IPS DF 6.9 (cell line): Measurements from ENCODE around the gene COL4A5.

Experiments used
- DNase-seq: peaks from one replicate; pipeline ENCODE4 v3.0.0-alpha.2; 2013; ENCODE audit warnings: low read depth, low spot score
- H3K27ac ChIP-seq: one replicate; pipeline ENCODE4 v1.5.1; 2013; ENCODE audit warnings: low read length, control low read depth
- H3K27me3 ChIP-seq: 2 replicates; pipeline ENCODE4 v1.6.1; 2013; ENCODE audit warnings: mild to moderate bottlenecking, low read length; ENCODE audit not compliant: control insufficient read depth, insufficient read depth
- H3K36me3 ChIP-seq: 2 replicates; pipeline ENCODE4 v1.6.1; 2013; ENCODE audit warnings: low read length; ENCODE audit not compliant: control insufficient read depth, insufficient read depth
- H3K4me1 ChIP-seq: 2 replicates; pipeline ENCODE4 v1.6.1; 2013; ENCODE audit warnings: low read length; ENCODE audit not compliant: control insufficient read depth, insufficient read depth
- H3K4me3 ChIP-seq: 2 replicates; pipeline ENCODE4 v1.5.1; 2013; ENCODE audit warnings: mild to moderate bottlenecking, low read length
- H3K9me3 ChIP-seq: 2 replicates; pipeline ENCODE4 v1.6.1; 2013; ENCODE audit warnings: low read length, inconsistent platforms; ENCODE audit not compliant: control insufficient read depth, insufficient read depth
- WGBS: extraction: QIAGEN DNeasy Blood & Tissue Kit; methylation state at CpG from one replicate; pipeline ENCODE4 v1.1.7; 2013; ENCODE audit warnings: mixed read lengths, missing lambda C conversion rate; ENCODE audit not compliant: insufficient read length, insufficient coverage; 5-methylcytosine and 5-hydroxymethylcytosine counted together

The COL4A5 gene

GRCh38 chrX:108640817-108641216 is 201.2 kb downstream of the COL4A5 start:
- H3K9me3 ChIP-seq = no peaks in the 10 kb centered on the region
- H3K27ac ChIP-seq = no peak overlapping the region
- no peak for DNase-seq
- H3K36me3 ChIP-seq = no peaks in the 10 kb centered on the region
- no peaks in the 10 kb centered on the region for H3K27me3 ChIP-seq
- H3K4me3 ChIP-seq = no peak overlapping the region
- no peaks in the 10 kb centered on the region for H3K4me1 ChIP-seq

GRCh38 chrX:108641589-108642272 is 202.1 kb downstream of the COL4A5 start:
- Histone ChIP-seq H3K4me1 (no peaks in the 10 kb centered on the region), H3K27me3 (no peaks in the 10 kb centered on the region), H3K4me3 (no peak overlapping the region), H3K27ac (no peak overlapping the region), H3K36me3 (no peaks in the 10 kb centered on the region), H3K9me3 (no peaks in the 10 kb centered on the region)
- no CpG with 5 or more reads among the region's 6 CpGs for WGBS
- no peak for DNase-seq

DNA sequence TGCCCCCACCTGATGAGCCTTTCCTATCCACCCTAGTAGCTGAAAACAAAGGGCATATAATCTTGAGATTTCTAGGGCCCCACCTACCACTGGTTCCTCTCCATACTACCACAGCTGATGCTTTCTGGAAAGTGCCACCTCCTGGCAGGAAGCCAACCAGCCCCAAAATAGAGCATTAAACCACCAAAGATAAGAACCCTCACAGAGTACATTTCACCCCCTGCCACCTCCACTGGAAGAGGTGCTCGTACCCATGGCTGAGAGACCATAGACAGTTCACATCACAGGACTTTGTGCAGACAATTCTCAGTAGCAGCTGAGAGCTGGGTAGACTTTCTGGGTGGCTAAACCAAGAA is 202.6 kb downstream of the COL4A5 start:
- Histone ChIP-seq H3K27ac (no peak overlapping the region), H3K36me3 (no peaks in the 10 kb centered on the region), H3K4me1 (no peaks in the 10 kb centered on the region), H3K27me3 (no peaks in the 10 kb centered on the region), H3K4me3 (no peak overlapping the region), H3K9me3 (no peaks in the 10 kb centered on the region)
- DNase-seq = no peak
- no CpG with 5 or more reads among the region's 1 CpG for WGBS

DNA sequence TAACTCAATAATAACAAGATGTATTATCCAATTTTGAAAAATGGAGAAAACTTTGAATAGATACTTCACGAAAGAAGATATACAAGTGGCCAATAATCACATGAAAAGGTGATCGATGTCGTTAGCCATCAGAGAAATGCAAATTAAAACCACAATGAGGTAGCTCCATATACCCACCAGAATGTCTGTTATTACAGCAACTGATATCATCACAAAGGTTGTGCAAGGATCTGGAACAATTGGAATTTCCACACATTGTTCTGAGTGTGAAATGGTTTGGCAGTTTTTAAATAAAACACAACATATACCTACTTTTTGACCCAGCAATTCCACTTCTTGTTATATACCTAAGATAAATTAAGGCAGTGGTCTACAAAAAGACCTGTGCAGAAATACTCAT is 225.1 kb downstream of the COL4A5 start:
- no peaks in the 10 kb centered on the region for H3K9me3 ChIP-seq
- no CpG with 5 or more reads among the region's 3 CpGs for WGBS
- H3K36me3 ChIP-seq = no peaks in the 10 kb centered on the region
- no peak overlapping the region for H3K27ac ChIP-seq
- no peak overlapping the region for H3K4me3 ChIP-seq
- no peaks in the 10 kb centered on the region for H3K27me3 ChIP-seq
- H3K4me1 ChIP-seq = no peaks in the 10 kb centered on the region
- DNase-seq = no peak

DNA sequence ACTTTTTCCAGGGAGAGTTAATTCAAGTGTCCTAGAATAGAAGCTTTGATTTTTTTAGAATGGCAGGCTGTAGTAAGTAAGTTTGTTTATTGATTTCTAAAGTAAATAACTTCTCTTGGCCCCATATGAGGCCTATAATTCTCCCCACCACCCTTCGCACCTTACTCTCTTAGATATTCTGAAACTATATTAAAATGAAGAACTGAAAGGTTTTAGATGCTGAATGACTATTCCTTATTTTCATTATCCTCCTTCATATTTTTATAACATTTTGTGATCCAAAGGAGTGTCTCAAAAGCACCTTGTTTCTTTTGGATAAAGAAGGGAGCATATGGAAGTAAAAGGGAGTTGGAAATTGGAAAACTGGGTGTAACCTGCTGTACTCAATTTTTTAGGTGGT is 226.5 kb downstream of the COL4A5 start:
- Histone ChIP-seq H3K4me1 (no peaks in the 10 kb centered on the region), H3K4me3 (no peak overlapping the region), H3K36me3 (no peaks in the 10 kb centered on the region), H3K27ac (no peak overlapping the region), H3K27me3 (no peaks in the 10 kb centered on the region), H3K9me3 (no peaks in the 10 kb centered on the region)
- no peak for DNase-seq
- no CpG with 5 or more reads among the region's 1 CpG for WGBS

DNA sequence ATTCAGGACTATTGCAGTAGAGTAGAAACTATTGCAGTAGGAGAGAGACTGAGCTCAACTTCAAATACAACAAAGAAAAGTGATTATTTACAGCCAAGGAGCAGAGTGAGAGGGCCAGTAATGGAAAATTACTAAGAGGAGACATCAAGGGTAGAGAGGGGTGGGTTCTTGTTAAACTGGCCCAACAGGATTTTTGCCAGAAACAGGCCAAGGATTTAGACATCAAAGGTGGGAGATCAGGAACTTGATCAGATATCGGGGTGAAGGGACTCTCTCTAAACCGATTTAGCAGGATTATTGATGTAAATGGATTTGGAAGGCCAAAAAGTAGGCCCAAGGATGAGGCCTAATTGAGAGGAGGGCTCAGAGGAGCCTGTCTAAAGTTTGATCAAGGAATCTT is 231.9 kb downstream of the COL4A5 start:
- Histone ChIP-seq H3K4me3 (no peak overlapping the region), H3K27me3 (no peaks in the 10 kb centered on the region), H3K9me3 (no peaks in the 10 kb centered on the region), H3K4me1 (no peaks in the 10 kb centered on the region), H3K27ac (no peak overlapping the region), H3K36me3 (no peaks in the 10 kb centered on the region)
- WGBS = no CpG with 5 or more reads among the region's 2 CpGs
- DNase-seq = no peak

GRCh38 chrX:108696690-108697089 is 257.1 kb downstream of the COL4A5 start:
- Histone ChIP-seq H3K27me3 (no peaks in the 10 kb centered on the region), H3K4me3 (no peak overlapping the region), H3K27ac (no peak overlapping the region), H3K9me3 (no peaks in the 10 kb centered on the region), H3K36me3 (no peaks in the 10 kb centered on the region), H3K4me1 (no peaks in the 10 kb centered on the region)
- no peak for DNase-seq
- no CpG with 5 or more reads among the region's 3 CpGs for WGBS

DNA sequence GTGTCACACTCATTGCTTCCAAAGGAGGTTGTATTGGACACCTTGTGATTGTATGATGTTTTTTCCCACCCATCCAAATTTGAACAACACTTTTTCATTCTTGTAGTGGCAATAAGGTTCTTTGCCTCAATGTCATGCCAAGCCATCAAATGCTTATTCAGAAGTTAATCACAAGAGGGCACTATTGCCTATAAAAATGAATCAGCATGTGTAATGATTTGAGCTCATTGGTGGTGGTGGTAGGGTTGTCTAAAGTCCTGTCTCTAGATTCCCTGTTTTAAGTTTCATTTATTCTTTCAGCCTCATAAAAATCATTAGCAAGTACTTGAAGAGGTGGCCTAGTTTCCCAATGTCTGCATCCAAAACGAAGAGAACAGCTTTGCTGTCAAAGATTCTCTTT is 259.7 kb downstream of the COL4A5 start:
- peak; percentile 2 for DNase-seq
- H3K27me3 ChIP-seq = no peaks in the 10 kb centered on the region
- no CpG with 5 or more reads among the region's 1 CpG for WGBS
- no peak overlapping the region for H3K4me3 ChIP-seq
- H3K9me3 ChIP-seq = no peaks in the 10 kb centered on the region
- H3K27ac ChIP-seq = no peak overlapping the region
- H3K36me3 ChIP-seq = no peaks in the 10 kb centered on the region
- H3K4me1 ChIP-seq = no peaks in the 10 kb centered on the region

DNA sequence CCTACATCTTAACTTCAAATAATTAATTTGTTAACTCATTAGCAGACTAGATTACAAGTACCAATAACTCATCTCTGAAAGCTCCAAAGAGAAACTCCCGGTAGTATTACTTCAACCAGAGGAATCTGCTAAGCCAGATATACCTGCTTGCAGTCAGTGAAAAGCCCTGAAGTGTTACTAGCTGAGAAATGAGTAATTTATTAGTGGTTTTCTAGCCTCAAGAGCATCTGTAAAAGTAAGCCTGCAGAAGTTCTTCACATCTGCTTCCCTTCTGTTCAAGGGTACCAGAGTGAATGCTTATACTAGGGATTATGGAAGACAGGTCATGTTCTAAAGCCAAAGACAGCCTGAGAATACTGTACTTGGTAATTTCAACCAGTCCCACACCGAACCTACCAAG is 262.0 kb downstream of the COL4A5 start:
- H3K9me3 ChIP-seq = no peaks in the 10 kb centered on the region
- H3K36me3 ChIP-seq = no peaks in the 10 kb centered on the region
- H3K4me1 ChIP-seq = no peaks in the 10 kb centered on the region
- H3K27ac ChIP-seq = no peak overlapping the region
- DNase-seq = no peak
- no peak overlapping the region for H3K4me3 ChIP-seq
- H3K27me3 ChIP-seq = no peaks in the 10 kb centered on the region
- no CpG with 5 or more reads among the region's 2 CpGs for WGBS

DNA sequence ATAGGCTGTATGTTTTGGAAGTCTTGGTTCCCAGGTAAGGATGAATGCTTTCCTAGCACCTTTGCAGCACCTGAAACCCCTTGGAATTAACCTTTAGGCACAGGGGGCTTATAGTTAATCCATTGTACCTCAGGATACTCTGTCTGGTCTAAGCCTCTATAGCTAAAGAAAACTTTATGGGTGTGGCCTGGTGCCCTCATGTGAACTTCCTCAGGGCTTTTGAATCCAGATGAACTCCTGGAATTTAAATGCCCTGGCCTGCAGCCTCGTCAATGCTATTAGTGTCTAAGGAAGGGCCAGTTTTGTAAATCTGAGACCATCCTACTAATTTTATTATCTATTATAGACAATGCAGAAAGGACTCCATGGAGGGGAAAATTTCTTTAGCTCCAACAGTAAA is 262.9 kb downstream of the COL4A5 start:
- H3K4me3 ChIP-seq = no peak overlapping the region
- DNase-seq = no peak
- H3K36me3 ChIP-seq = no peaks in the 10 kb centered on the region
- H3K27me3 ChIP-seq = no peaks in the 10 kb centered on the region
- no peak overlapping the region for H3K27ac ChIP-seq
- no peaks in the 10 kb centered on the region for H3K9me3 ChIP-seq
- no CpG with 5 or more reads among the region's 1 CpG for WGBS
- no peaks in the 10 kb centered on the region for H3K4me1 ChIP-seq

DNA sequence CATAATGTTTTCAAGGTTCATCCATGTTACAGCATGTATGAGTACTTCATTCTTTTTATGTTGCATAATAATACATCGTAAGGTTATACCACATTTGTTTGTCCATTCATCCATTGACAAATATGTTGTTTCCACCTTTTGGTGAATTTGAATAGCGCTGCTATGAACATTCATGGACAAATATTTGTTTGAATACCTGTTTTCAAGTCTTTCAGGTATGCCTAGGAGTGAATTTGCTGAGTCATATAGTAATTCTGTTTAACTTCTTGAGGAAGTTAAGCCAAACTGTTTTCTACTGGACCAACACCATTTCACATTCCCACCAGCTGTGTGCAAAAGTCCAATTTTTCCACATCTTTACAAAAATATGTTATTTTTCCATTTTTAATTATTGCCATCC is 265.2 kb downstream of the COL4A5 start:
- Histone ChIP-seq H3K27ac (no peak overlapping the region), H3K36me3 (no peaks in the 10 kb centered on the region), H3K27me3 (no peaks in the 10 kb centered on the region), H3K4me3 (no peak overlapping the region), H3K9me3 (no peaks in the 10 kb centered on the region), H3K4me1 (no peaks in the 10 kb centered on the region)
- no CpG with 5 or more reads among the region's 2 CpGs for WGBS
- no peak for DNase-seq
